Measurements from ENCODE around the gene AARS2. TPM values are rescaled to one million over a fixed set of nuclear protein-coding genes. Genes with fewer than 3 reads are reported as not detected.

Gene AARS2
- total and polyA plus RNA-seq, 2 of the 8 experiments (the other 6 are each of a cell fraction or from before 2014, with no cell fraction given) = 8.6 to 20.4 TPM

GRCh38 chr6:44272999-44273566 lies 40.1 kb downstream of the AARS2 start:
- ChIA-PET CTCF (ENCODE audit: partially characterized antibody) (interaction anchor here (0.6 to 19.0 kb wide), 11 partner anchors 9 to 1103 kb away, joined by 3 to 330 read pairs (median 4); partner anchors contain the start of gene AARS2), POLR2A (ENCODE audit: partially characterized antibody) (interaction anchor here (1.0 to 12.0 kb wide), 10 partner anchors 17 to 69 kb away, joined by 3 to 138 read pairs (median 4); partner anchors contain the start of genes AARS2, HSP90AB1, SLC35B2 and SPATS1)
- no peak overlapping the region for H3K23ac ChIP-seq (ENCODE audit: insufficient read length)
- H3K79me2 ChIP-seq (ENCODE audit: control insufficient read depth in 1 of 2, insufficient read depth in 2 of 2, low read length in 2 of 2) = no peaks in the 10 kb centered on the region
- H2BK5ac ChIP-seq (ENCODE audit: low read depth, low read length) = peak overlapping the region; percentile 60
- H3K9me3 ChIP-seq (ENCODE audit: insufficient read depth in 2 of 2, low read depth in 1 of 2, low read length in 1 of 2) = no peaks in the 10 kb centered on the region
- H4K5ac ChIP-seq (ENCODE audit: insufficient read length, low read depth, low read length) = no peak overlapping the region
- H2BK120ac ChIP-seq (replicated peaks; ENCODE audit: low read depth, low read length) = no peak overlapping the region
- H3K4me2 ChIP-seq (ENCODE audit: insufficient read depth in 1 of 2, low read depth in 2 of 2, low read length in 2 of 2) = no peak overlapping the region
- no peak for TF ChIP-seq CTBP2 (IDR thresholded peaks at IDR 0.05; ENCODE audit: borderline replicate concordance, insufficient read depth, insufficient read length, low read length)
- no peak for TF ChIP-seq GTF2F1 (IDR thresholded peaks at IDR 0.05; ENCODE audit: borderline replicate concordance, low read depth, low read length)
- no peak for TF ChIP-seq SAP30 (IDR thresholded peaks at IDR 0.05; ENCODE audit: insufficient read depth, insufficient replicate concordance, low read length)
- no peak for TF ChIP-seq JUN (IDR thresholded peaks at IDR 0.05; ENCODE audit: low read depth, low read length)
- no peak for TF ChIP-seq SP2 (IDR thresholded peaks at IDR 0.05; ENCODE audit: low read length)
- no peak for TF ChIP-seq EGR1 (IDR thresholded peaks at IDR 0.05; ENCODE audit: borderline replicate concordance, low read depth, low read length)
- no peak for TF ChIP-seq KDM5A (IDR thresholded peaks at IDR 0.05; ENCODE audit: low read length)
- TF ChIP-seq SRF (IDR thresholded peaks at IDR 0.05; ENCODE audit: low read depth, low read length) = no peak
- no peak for TF ChIP-seq USF2 (IDR thresholded peaks at IDR 0.05; ENCODE audit: low read length)
- H3K9ac ChIP-seq (replicated peaks in 1 of 4; ENCODE audit: extremely low read depth in 1 of 4, low read depth in 3 of 4, low read length in 3 of 4) = no peak overlapping the region
- H3K23me2 ChIP-seq (ENCODE audit: low read depth, low read length) = peaks cover 6% of the 10 kb centered on the region; the same call in 1 of the 2 replicates
- no peak overlapping the region for H3K14ac ChIP-seq (ENCODE audit: insufficient read length)
- H3K4me3 ChIP-seq (ENCODE audit: extremely low read depth in 1 of 4, insufficient read depth in 2 of 4, low read depth in 3 of 4, low read length in 4 of 4) = no peak overlapping the region
- FAIRE-seq = no peak
- H3K4me1 ChIP-seq (replicated peaks in 1 of 4; ENCODE audit: control insufficient read depth in 3 of 4, insufficient read depth in 4 of 4, low read length in 3 of 4) = peaks cover 12 to 31% (median 14%) of the 10 kb centered on the region in 4 experiments
- H3K4ac ChIP-seq (replicated peaks; ENCODE audit: insufficient read length, low read depth, low read length) = no peak overlapping the region
- no peak overlapping the region for H4K8ac ChIP-seq (ENCODE audit: extremely low read depth, insufficient read depth, low read length)
- no peak overlapping the region for H3K27ac ChIP-seq (ENCODE audit: low read depth, low read length)
- H3K27me3 ChIP-seq (replicated peaks in 1 of 4; ENCODE audit: control insufficient read depth in 3 of 4, extremely low read depth in 1 of 4, insufficient read depth in 3 of 4, low read length in 3 of 4) = peaks cover 0 to 3% (median 1%) of the 10 kb centered on the region in 4 experiments; a peak in 2 of 7 replicates
- H2BK12ac ChIP-seq (ENCODE audit: low read depth, low read length) = peak overlapping the region; percentile 71; the same call in 1 of the 2 replicates
- no peak overlapping the region for H2AFZ ChIP-seq (ENCODE audit: low read length)
- DNase-seq (ENCODE audit: low read depth in 1 of 2, low spot score in 2 of 2) = no peak
- H4K91ac ChIP-seq (replicated peaks; ENCODE audit: insufficient read length, low read length) = peak overlapping the region; percentile 29
- peaks cover 0 to 9% (median 3%) of the 10 kb centered on the region in 4 experiments; a peak in 4 of 8 replicates for H3K36me3 ChIP-seq (ENCODE audit: control insufficient read depth in 2 of 4, insufficient read depth in 4 of 4, low read length in 3 of 4)
- WGBS, 2 experiments (ENCODE audit: extremely low coverage in 1 of 2, insufficient coverage in 1 of 2, insufficient read length in 1 of 2, insufficient replicate concordance in 2 of 2, low coverage in 1 of 2, low lambda C conversion rate in 2 of 2, missing lambda C conversion rate in 1 of 2) = 95% methylated on average over 23 of the region's 23 CpGs; no CpG with 5 or more reads in 1 of the 2 experiments
- peaks cover 0 to 8% of the 10 kb centered on the region in 2 experiments for H4K20me1 ChIP-seq (replicated peaks in 1 of 2; ENCODE audit: control insufficient read depth in 1 of 2, insufficient read depth in 2 of 2, low read length in 2 of 2)
- no peak overlapping the region for H3K56ac ChIP-seq (replicated peaks; ENCODE audit: insufficient read length, low read depth, low read length)
- no peak overlapping the region for H2AK5ac ChIP-seq (ENCODE audit: low read depth, low read length)
- H3K79me1 ChIP-seq (ENCODE audit: low read depth, low read length) = no peaks in the 10 kb centered on the region; the same call in 1 of the 2 replicates
- peak overlapping the region; percentile 100; the same call in 1 of the 2 replicates for H2BK15ac ChIP-seq (ENCODE audit: low read length)
- H3K18ac ChIP-seq (ENCODE audit: extremely low read depth, low read length) = no peak overlapping the region
- no peak overlapping the region for H2BK20ac ChIP-seq (ENCODE audit: low read length)
